Retinal pigment epithelial cell (primary cell): Measurements from ENCODE around the gene TBATA.

Experiments
- DNase-seq: peaks from one replicate; pipeline ENCODE4 v3.0.0-alpha.2; 2010; ENCODE audit warnings: low read depth
- H3K4me3 ChIP-seq: 2 replicates; pipeline ENCODE4 v1.5.1; 2011; ENCODE audit warnings: mild to moderate bottlenecking, low read length, control low read depth, moderate library complexity
- CTCF ChIP-seq: conservative IDR thresholded peaks from 2 replicates; pipeline ENCODE4 v1.5.1; 2011; ENCODE audit warnings: low read depth, low read length, control low read depth, inconsistent platforms

Gene TBATA

GRCh38 chr10:70751991-70752390 lies 33.2 kb downstream of the TBATA start:
- no peak overlapping the region for H3K4me3 ChIP-seq

GRCh38 chr10:70751356-70751755 lies 33.8 kb downstream of the TBATA start:
- no peak for TF ChIP-seq CTCF
- no peak overlapping the region for H3K4me3 ChIP-seq
- no peak for DNase-seq

More at GRCh38 chr10:70751991-70752390, 33.2 kb downstream of the TBATA start:
- DNase-seq = no peak
- TF ChIP-seq CTCF = no peak

- no peak for DNase-seq
- no peak overlapping the region for H3K4me3 ChIP-seq
- TF ChIP-seq CTCF = no peak
These were observed 34.9 kb downstream of the TBATA start for GRCh38 chr10:70750156-70750703.

GRCh38 chr10:70749756-70750155 lies 35.4 kb downstream of the TBATA start:
- no peak overlapping the region for H3K4me3 ChIP-seq
- DNase-seq = no peak
- TF ChIP-seq CTCF = no peak

GRCh38 chr10:70748801-70749573 lies 36.2 kb downstream of the TBATA start:
- no peak overlapping the region for H3K4me3 ChIP-seq
- DNase-seq = no peak
- no peak for TF ChIP-seq CTCF

GRCh38 chr10:70748305-70748704 lies 36.9 kb downstream of the TBATA start:
- TF ChIP-seq CTCF = no peak
- DNase-seq = no peak
- no peak overlapping the region for H3K4me3 ChIP-seq

GRCh38 chr10:70747192-70747965 lies 37.8 kb downstream of the TBATA start:
- no peak for TF ChIP-seq CTCF
- DNase-seq = no peak
- no peak overlapping the region for H3K4me3 ChIP-seq
